RWPE1 (cell line): Measurements from ENCODE around the gene CCL19.

Experiments used
- CTCF ChIA-PET: fragments of 350-600 bp; sonication (Branson Sonifier 250); formaldehyde crosslinking; extraction: SDS; loops from one replicate; lab custom pipeline; 2021; lab: Yijun Ruan, JAX
- POLR2A ChIA-PET: fragments of 400-600 bp; formaldehyde crosslinking; extraction: SDS; loops from one replicate; lab custom pipeline; 2020; ENCODE audit warnings: antibody characterized with exemption; ENCODE audit not compliant: low non-redundant PET; lab: Yijun Ruan, JAX
- DNase-seq: peaks from one replicate; pipeline ENCODE4 v3.0.0; 2012; ENCODE audit warnings: low spot score
- H3K27ac ChIP-seq: fragments of 450-650 bp; 2 replicates; pipeline ENCODE4 v1.5.1; 2017
- CTCF ChIP-seq: fragments of 450-650 bp; conservative IDR thresholded peaks from 2 replicates; pipeline ENCODE4 v1.5.1; 2017; ENCODE audit warnings: low read depth, mild to moderate bottlenecking

Gene CCL19

GRCh38 chr9:34688329-34689115 is 2.6 kb downstream of the CCL19 start:
- H3K27ac ChIP-seq: no peak overlapping the region
- CTCF ChIA-PET: no interaction called here

GRCh38 chr9:34687276-34688030 is 3.6 kb downstream of the CCL19 start:
- H3K27ac ChIP-seq: no peak overlapping the region
- TF ChIP-seq CTCF: no peak
- POLR2A ChIA-PET: no interaction called here
- no peak for DNase-seq
- CTCF ChIA-PET: interaction anchor here (0.6 kb wide), 2 partner anchors 958 to 1351 kb away, joined by 3 read pairs; no protein-coding TSS in a partner anchor

More at GRCh38 chr9:34688329-34689115, 2.6 kb downstream of the CCL19 start:
- POLR2A ChIA-PET: no interaction called here
- TF ChIP-seq CTCF: no peak
- no peak for DNase-seq

GRCh38 chr9:34686732-34687131 is 4.3 kb downstream of the CCL19 start:
- CTCF ChIA-PET: interaction anchor here (0.5 to 1.3 kb wide), 3 partner anchors 14 to 74 kb away, joined by 3 to 4 read pairs (median 3); no protein-coding TSS in a partner anchor
- no peak for DNase-seq
- TF ChIP-seq CTCF: no peak
- no peak overlapping the region for H3K27ac ChIP-seq
- POLR2A ChIA-PET: no interaction called here

- ChIA-PET CTCF (interaction anchor here (0.5 to 1.3 kb wide), 3 partner anchors 15 to 74 kb away, joined by 3 to 4 read pairs (median 3); no protein-coding TSS in a partner anchor), POLR2A (no interaction called here)
- no peak overlapping the region for H3K27ac ChIP-seq
- TF ChIP-seq CTCF: no peak
- DNase-seq: no peak
Measured at GRCh38 chr9:34686231-34686630, 4.8 kb downstream of the CCL19 start.

GRCh38 chr9:34685591-34685990 is 5.5 kb downstream of the CCL19 start:
- TF ChIP-seq CTCF: no peak
- POLR2A ChIA-PET: no interaction called here

DNA sequence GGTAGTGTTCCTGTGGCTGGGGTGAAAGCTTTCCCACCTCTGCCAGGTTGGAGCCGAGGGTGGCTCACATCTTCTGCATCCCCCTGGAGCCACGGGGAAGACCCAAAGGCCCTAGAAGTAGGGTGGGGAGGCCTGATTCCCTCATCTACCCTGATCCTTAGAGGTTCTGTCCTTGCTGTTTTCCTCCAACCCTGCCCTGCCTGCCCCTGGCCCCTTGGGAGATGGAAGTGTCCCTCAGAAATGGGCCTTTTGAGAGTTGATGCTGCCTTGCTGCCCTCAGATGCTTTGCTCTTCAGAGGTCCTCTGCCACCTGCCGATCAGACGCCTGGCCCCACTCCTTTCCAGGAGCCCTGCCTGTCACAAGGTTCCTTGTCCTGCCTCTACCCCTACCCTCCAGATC is 6.3 kb downstream of the CCL19 start:
- DNase-seq: no peak
- ChIA-PET CTCF (no interaction called here), POLR2A (no interaction called here)
- no peak overlapping the region for H3K27ac ChIP-seq
- no peak for TF ChIP-seq CTCF

More at GRCh38 chr9:34685591-34685990, 5.5 kb downstream of the CCL19 start:
- H3K27ac ChIP-seq: no peak overlapping the region
- DNase-seq: no peak
- CTCF ChIA-PET: interaction anchor here (1.3 kb wide), 1 partner anchor 16 kb away, joined by 4 read pairs; no protein-coding TSS in a partner anchor
